ENCODE measurements around the gene EDN1. TPM values are rescaled to one million over a fixed set of nuclear protein-coding genes. Genes with fewer than 3 reads are reported as not detected.

EDN1 gene
- total RNA-seq, 1 donor from 2014 or later: 8.3 TPM

DNA sequence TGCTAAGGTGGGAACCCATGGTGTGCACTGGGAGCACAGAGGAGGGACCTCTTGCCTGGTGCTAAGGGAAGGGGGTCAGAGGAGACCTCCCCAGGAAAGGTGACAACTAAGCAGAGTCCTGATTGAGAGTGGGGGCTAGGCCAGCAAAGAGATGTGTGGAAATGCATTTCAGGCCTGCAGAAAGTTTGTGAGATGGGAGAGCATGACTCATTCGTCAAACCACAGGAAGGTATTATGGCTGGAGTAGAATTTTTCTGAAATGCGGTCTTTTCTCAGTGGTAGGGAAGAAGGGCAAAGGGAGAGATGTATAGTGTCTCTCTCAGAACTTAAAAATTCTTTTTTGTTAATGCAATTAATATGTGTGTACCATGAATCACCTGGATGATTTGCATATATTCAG is 23.6 kb upstream of the EDN1 start:
- H3K27me3 Mint-ChIP-seq (ENCODE audit: unreplicated experiment): no peaks in the 10 kb centered on the region
- DNase-seq (ENCODE audit: low spot score): no peak
- no peak overlapping the region for H3K4me3 Mint-ChIP-seq (ENCODE audit: unreplicated experiment)
- TF ChIP-seq, protein P1, sequence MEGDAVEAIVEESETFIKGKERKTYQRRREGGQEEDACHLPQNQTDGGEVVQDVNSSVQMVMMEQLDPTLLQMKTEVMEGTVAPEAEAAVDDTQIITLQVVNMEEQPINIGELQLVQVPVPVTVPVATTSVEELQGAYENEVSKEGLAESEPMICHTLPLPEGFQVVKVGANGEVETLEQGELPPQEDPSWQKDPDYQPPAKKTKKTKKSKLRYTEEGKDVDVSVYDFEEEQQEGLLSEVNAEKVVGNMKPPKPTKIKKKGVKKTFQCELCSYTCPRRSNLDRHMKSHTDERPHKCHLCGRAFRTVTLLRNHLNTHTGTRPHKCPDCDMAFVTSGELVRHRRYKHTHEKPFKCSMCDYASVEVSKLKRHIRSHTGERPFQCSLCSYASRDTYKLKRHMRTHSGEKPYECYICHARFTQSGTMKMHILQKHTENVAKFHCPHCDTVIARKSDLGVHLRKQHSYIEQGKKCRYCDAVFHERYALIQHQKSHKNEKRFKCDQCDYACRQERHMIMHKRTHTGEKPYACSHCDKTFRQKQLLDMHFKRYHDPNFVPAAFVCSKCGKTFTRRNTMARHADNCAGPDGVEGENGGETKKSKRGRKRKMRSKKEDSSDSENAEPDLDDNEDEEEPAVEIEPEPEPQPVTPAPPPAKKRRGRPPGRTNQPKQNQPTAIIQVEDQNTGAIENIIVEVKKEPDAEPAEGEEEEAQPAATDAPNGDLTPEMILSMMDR (IDR thresholded peaks at IDR 0.05; ENCODE audit: unreplicated experiment): no peak
- H3K4me1 Mint-ChIP-seq (ENCODE audit: unreplicated experiment): no peaks in the 10 kb centered on the region
- H3K27ac Mint-ChIP-seq (ENCODE audit: unreplicated experiment): no peak overlapping the region
- no peaks in the 10 kb centered on the region for H3K36me3 Mint-ChIP-seq (ENCODE audit: low read depth, unreplicated experiment)
- H3K9me3 Mint-ChIP-seq (ENCODE audit: unreplicated experiment): no peaks in the 10 kb centered on the region

DNA sequence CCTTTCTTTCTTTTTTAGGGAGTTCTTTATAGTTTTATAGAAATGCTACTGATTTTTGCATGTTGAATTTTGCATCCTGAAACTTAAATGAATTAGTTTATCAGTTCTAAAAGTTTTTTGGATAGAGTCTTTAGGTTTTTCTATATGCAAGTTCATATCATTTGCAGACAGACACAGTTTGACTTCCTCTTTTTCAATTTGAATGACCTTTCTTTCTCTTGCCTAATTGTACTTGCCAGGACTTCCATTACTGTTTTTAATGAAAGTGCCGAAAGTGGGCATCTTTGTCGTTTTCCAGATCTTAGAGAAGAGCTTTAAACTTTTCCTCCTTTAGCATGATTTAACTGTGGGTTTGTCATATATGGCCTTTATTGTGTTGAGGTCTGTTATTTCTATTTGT is 21.1 kb upstream of the EDN1 start:
- Mint-ChIP-seq H3K27me3 (ENCODE audit: unreplicated experiment) (peaks cover 1% of the 10 kb centered on the region), H3K4me3 (ENCODE audit: unreplicated experiment) (no peak overlapping the region), H3K27ac (ENCODE audit: unreplicated experiment) (no peak overlapping the region), H3K9me3 (ENCODE audit: unreplicated experiment) (no peaks in the 10 kb centered on the region), H3K36me3 (ENCODE audit: low read depth, unreplicated experiment) (no peaks in the 10 kb centered on the region), H3K4me1 (ENCODE audit: unreplicated experiment) (no peaks in the 10 kb centered on the region)
- TF ChIP-seq, protein P1 (IDR thresholded peaks at IDR 0.05; ENCODE audit: unreplicated experiment): no peak
- DNase-seq (ENCODE audit: low spot score): no peak

DNA sequence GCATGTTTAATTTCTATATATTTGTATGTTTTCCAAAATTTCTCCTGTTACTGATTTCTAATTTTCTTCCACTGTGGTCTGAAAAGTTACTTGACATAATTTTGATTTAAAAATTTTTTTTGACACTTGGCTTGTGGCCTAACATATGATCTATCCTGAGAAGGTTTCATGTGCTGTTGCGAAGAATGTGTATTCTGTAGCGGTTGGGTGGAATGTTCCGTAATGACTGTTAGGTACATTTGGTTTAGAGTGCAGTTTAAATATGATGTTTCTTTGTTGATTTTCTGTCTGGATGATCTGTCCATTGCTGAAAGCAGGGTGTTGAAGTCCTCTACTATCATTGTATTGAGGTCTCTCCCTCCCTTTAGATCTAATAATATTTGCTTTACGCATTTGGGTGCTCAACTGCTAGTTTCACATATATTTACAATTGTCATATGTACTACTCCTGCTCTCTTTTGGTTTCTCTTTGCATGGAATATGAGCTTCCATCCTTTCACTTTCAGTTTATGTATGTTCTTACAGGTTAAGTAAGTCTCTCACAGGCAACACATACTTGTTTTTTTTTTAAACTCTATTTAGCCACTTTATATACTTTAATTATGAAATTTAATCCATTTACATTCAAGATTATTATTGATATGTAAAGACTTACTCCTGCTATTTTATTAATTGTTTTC is 19.5 kb upstream of the EDN1 start:
- no peaks in the 10 kb centered on the region for H3K9me3 Mint-ChIP-seq (ENCODE audit: unreplicated experiment)
- TF ChIP-seq, protein P1 (IDR thresholded peaks at IDR 0.05; ENCODE audit: unreplicated experiment): no peak
- H3K27ac Mint-ChIP-seq (ENCODE audit: unreplicated experiment): no peak overlapping the region
- H3K36me3 Mint-ChIP-seq (ENCODE audit: low read depth, unreplicated experiment): no peaks in the 10 kb centered on the region
- H3K4me3 Mint-ChIP-seq (ENCODE audit: unreplicated experiment): no peak overlapping the region
- no peaks in the 10 kb centered on the region for H3K4me1 Mint-ChIP-seq (ENCODE audit: unreplicated experiment)
- no peak for DNase-seq (ENCODE audit: low spot score)
- H3K27me3 Mint-ChIP-seq (ENCODE audit: unreplicated experiment): peaks cover 1% of the 10 kb centered on the region

DNA sequence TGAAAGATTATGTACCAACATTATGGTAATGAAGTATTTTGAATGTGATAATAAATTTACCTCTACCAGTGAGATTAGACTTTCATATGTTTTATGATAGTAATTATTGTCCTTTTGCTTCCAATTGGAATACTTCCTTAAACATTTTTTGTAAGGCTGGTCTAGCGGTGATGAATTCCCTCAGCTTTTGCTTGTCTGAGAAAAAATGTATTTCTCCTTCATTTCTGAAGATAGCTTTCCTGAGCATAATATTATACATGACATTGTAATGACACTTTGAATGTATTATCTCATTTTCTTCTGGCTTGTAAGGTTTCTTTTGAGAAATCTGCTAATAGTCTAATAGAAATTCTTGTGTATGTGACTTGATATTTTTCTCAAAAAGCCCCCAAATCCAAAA is 18.6 kb upstream of the EDN1 start:
- TF ChIP-seq, protein P1 (IDR thresholded peaks at IDR 0.05; ENCODE audit: unreplicated experiment): no peak
- no peak overlapping the region for H3K27ac Mint-ChIP-seq (ENCODE audit: unreplicated experiment)
- H3K4me3 Mint-ChIP-seq (ENCODE audit: unreplicated experiment): no peak overlapping the region
- H3K36me3 Mint-ChIP-seq (ENCODE audit: low read depth, unreplicated experiment): no peaks in the 10 kb centered on the region
- no peaks in the 10 kb centered on the region for H3K9me3 Mint-ChIP-seq (ENCODE audit: unreplicated experiment)
- H3K4me1 Mint-ChIP-seq (ENCODE audit: unreplicated experiment): no peaks in the 10 kb centered on the region
- DNase-seq (ENCODE audit: low spot score): no peak
- H3K27me3 Mint-ChIP-seq (ENCODE audit: unreplicated experiment): peaks cover 1% of the 10 kb centered on the region

DNA sequence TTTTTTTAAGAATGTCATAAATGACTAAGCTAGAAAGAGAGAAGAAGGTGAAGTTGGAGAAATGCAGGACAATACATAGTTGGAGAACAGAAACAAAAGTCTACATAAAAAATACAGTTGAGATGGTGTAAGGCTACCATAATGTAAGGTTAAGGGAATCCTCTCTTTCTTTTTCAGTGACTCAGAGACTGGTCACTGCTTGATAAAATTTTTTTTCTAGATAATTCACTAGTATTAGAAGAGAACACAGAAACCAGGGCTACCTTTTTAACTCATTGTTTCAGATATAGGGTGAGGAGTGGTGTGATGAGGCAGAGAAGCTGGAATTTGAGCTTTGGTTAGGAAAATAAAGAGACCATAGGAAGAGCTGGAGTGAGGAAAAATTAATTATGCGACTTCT is 18.2 kb upstream of the EDN1 start:
- no peak overlapping the region for H3K4me3 Mint-ChIP-seq (ENCODE audit: unreplicated experiment)
- TF ChIP-seq, protein P1 (IDR thresholded peaks at IDR 0.05; ENCODE audit: unreplicated experiment): no peak
- no peaks in the 10 kb centered on the region for H3K4me1 Mint-ChIP-seq (ENCODE audit: unreplicated experiment)
- H3K36me3 Mint-ChIP-seq (ENCODE audit: low read depth, unreplicated experiment): no peaks in the 10 kb centered on the region
- peaks cover 1% of the 10 kb centered on the region for H3K27me3 Mint-ChIP-seq (ENCODE audit: unreplicated experiment)
- DNase-seq (ENCODE audit: low spot score): no peak
- no peak overlapping the region for H3K27ac Mint-ChIP-seq (ENCODE audit: unreplicated experiment)
- H3K9me3 Mint-ChIP-seq (ENCODE audit: unreplicated experiment): no peaks in the 10 kb centered on the region
